GM19351 (cell line): ENCODE results near the gene STKLD1.

Experiments
- ATAC-seq: cut with Tn5 transposase; IDR thresholded peaks from one replicate; pipeline ENCODE4 v1.9.1; 2021; ENCODE audit warnings: mild to moderate bottlenecking, moderate library complexity; ENCODE audit not compliant: unreplicated experiment

The STKLD1 gene

DNA sequence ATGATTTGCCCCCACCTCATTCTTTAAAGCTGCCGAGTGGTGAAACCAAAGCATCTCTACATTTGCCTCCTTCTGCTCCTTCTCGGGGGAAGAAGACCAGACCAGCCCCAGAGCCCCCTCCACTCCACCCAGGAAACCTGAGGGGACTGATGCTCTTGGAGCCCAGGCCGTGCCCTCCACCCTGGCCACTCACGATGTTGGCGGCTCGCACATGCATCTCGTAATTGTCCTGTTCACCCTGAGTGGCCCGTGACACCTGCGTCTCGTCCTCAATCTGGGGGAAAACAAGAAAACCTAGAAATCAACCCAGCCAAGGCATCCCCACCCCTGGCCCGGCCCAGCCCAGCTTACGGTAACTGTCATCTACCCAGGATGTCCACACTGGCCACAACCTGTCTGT lies 31.2 kb upstream of the STKLD1 start:
- ATAC-seq: no peak

DNA sequence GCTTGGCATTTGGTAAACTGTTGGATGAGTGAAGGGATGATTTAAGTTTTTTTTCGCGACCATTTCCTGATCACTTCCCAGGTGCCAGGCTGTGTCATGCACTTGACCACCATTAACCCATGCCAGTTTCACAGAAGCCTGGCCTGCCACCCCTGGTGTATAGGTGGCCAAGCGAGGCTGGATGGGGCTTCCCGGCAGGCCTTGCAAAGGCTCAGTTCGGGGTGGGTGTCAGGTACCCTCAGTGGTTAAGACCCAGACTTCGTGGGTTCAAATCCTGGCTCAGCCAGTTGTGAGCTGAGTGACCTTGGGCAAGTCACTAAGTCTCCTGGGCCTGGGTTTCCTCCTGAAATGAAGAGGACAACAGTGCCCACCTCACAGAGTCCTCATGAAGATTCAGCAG lies 30.6 kb upstream of the STKLD1 start:
- ATAC-seq: no peak

DNA sequence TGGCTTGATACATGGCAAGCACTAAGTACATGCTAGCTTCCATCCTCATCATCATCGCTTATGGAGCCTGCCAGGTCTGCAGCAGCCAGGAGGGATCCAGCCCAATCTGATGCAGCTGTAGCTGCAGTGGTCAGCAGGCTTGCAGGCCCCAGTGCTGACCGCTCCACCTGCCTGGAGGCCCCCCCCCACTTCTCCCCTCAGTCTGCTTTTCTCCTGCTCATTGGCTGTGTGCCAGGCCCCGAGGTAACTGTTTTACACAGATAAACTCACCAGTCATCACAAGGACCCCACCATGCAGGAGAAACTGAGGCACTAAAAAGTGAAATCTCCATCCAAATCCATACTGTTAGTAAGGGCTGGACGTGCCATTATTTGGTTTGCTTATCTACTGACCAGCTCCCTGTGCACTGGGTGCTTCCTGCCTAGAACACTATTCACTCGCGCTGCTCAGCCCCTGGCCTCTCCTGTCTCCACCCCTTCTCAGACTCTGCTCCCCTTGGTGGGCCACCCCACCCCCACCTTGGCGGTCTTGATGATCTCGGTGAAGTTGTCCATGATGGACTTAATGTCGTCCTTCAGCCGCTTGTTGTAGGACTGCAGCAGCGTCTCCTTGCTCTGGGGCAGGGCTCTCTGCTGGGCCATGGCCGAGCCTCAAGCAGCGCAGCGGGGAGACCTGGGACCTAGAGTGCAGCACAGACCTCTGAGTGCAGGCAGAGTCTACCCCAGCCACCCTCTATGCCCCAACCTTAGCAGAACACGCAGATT lies 30.0 kb upstream of the STKLD1 start:
- ATAC-seq: no peak

DNA sequence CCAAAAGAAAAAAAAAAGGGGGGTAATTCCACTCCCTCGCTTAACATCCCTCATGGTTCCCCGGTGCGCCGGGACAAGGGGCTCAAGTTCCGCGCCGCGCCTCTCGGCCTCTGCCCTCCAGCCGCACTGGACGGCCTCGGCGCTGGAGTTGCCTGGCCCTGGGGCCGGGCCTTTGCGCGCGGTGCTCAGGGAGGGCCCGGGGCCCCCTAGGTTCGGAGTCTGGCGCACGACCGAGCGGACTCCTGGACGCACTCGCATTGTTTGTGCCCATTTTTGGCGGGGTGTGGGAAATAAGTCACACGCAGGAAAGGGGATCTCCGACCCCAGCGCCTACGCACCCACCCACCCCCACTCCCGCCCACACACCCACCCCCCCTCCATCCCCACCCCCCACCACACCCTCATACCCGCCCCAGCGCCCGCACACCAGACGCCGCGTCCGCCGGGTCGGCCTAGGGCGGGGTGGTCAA lies 28.6 kb upstream of the STKLD1 start:
- ATAC-seq: peak; percentile 35

DNA sequence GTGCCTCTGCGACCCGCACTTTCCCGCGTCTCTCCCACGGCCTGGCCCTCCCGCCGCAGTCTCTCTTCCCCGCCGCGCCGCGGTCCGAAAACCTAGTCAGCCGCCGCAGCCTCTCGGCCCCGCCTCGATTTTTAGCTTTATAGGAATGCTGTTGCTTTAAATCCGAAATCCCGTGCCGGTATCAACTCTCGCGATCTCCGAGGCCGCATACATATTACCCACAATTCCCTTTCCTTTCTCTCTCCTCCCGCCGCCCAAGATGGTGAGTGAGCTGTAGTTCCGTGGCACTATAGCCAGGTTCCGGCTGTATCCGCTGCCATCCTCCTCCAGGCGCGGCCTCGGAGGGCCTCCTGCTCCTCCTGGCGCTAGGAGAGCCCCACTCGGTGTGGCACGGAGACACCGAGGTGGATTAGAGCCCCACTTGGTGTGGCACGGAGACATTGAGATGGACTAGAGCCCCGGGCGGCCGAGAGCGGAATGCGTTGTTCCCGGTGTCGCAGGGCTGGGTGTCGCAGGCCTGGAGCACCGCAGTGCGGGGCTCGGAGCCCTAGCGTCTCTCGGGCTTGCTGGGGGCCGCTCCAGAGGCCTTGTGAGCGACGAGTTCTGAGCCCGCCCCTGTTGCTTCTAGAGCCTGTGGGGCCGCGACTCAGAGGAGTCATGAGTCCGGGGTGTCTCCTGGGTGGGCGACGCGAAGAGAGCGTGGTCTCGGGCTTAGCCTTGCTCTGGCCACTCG lies 28.0 kb upstream of the STKLD1 start, which contains the start of the genes MED22 and RPL7A:
Gene MED22, minus strand, starts transcription at position 147 of the 733 bp plus-strand sequence. CDS start 1,469 bp downstream, outside the sequence.
Gene RPL7A, plus strand, starts transcription at position 234 of the 733 bp plus-strand sequence. Its CDS starts 26 bp downstream, at position 260.
- ATAC-seq: peak; percentile 72

DNA sequence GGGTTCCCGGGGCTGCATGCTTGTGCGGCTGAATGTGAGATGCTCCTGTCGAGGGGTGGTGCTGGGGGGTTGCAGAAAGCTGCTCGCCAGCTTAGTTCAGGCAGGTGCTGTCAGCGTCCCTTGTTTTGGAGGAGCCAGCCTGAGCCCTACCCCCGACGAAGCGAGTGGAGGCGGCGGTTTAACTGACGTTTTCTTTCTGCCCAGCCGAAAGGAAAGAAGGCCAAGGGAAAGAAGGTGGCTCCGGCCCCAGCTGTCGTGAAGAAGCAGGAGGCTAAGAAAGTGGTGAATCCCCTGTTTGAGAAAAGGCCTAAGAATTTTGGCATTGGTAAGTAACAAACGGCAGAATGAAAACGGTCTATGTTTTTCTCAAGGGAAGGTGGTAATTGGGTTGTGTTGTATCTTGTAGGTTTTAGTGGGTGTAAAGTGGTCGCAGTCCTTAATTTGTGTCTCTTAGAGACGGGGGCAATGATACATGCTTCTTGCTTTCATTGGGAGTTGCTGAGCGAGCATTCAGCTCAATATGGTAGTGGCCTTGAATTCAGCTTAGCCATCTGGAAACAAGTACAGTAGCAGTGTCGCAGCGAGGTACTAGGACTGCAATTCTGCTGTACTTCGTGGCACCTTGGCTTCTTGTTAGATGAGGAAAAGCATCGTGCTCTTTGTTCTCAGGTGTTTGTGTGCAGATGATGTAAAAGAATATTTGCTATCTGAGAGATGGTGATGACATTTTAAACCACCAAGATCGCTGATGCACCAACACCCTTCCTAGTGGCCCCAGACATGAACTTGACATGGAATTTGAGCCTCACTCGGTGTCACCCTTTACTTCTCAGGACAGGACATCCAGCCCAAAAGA lies 27.2 kb upstream of the STKLD1 start:
- no peak for ATAC-seq

DNA sequence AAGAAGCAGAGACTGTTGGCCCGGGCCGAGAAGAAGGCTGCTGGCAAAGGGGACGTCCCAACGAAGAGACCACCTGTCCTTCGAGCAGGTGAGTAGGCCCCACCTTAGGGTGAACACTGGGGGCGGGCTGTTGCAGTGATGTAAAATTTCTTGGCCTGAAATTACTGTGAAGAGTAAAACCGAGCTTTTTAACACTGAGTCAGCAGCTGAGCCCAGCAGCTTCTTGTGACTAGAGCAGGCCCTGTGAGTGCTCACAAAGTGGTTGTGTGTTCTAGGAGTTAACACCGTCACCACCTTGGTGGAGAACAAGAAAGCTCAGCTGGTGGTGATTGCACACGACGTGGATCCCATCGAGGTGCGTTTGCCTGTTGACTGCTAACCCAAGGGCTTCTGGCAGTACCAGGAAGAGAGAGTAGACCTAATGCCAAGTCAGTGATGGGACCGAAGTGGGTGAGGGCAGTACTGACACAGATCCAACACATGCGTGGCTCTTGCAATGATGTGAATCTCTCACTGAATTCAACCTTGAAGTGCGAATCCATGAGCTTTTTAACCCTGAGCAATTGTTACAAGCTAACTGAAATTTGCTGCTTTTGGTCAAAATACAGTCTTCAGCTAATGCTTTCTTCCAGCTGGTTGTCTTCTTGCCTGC lies 26.1 kb upstream of the STKLD1 start:
- ATAC-seq: no peak

DNA sequence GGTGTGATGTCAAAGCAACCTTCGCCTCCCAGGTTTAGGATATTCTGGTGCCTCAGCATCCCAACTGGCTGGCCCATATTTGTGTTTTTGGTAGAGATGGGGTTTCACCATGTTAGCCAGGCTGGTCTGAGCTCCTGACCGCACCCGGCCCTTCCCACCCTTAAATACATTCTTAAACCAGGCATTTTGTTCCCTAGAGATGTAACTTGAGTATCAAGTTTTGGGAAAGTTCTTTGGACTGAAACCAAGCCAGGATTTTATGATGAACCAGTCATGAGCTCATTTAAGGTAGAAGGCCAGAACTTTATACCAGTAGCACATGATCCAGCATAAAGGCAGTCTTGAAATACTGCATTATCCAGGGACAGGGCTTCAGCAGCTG lies 24.6 kb upstream of the STKLD1 start:
- no peak for ATAC-seq

DNA sequence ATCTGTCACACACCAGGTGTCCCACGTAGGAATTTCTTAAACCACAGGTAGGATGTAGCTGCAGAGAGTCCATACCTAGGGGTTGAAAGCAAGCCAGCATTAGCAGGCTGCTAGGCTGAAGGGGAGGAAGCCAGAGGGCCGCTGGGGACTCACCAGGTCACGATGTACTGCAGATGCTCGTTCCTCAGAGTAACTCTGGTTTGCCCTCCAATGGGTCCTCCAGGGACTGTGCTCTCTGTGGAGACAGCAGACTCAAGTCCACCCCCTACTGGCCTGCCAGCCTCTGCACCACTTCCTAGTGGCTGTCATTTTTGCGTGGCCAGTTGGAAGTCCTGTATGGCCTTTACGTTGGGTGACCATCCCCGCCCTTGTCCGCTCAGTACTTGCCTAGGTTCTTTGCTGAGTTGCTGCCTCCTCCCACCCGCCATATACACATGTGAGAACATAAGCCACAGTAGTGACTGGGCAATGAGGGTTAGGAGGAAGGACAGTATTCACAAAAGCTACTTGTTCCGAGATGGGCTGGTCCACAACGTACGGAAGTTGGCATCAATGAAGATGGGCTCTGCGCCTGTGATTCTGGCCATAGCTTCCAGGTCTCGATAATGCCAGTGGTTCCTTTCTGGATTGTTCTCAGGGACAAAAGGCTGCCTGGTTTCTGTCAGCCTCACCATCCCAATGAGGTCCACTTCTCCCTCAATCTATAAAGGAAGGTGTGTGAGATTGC lies 24.1 kb upstream of the STKLD1 start:
- ATAC-seq: no peak

DNA sequence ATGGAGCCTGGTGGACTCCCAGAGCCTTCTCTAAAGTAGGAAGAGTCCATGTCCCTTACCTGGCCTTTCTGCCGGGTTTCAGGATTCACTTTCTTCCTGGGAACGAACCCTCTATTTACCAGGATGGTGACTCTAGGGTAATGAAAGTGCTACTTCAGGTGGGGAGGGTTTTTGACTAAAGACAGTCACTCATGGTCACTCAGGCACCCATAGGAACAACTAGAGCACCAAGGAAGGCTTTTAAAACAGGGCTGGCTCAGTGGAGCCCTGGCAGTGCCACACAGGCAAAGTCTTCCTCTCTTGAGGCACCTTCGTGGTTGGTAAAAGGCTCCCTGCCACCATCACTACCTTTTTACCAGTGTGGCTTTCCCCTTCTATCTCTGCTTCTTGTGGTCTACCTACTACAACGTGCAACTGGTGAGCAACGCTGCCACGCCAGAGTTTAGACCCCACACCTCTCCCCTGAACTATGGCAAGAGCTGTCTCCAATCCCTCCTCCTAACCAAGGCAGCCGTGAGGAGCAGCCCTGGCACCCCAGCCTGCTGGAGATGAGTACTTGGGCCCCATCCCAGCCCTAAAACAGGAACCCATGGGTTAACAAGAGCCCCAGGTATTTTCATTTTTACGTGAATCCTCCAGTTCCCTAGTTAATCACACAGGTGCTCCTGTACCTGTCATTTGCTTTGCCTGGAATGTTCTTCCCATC lies 23.4 kb upstream of the STKLD1 start:
- ATAC-seq: no peak

DNA sequence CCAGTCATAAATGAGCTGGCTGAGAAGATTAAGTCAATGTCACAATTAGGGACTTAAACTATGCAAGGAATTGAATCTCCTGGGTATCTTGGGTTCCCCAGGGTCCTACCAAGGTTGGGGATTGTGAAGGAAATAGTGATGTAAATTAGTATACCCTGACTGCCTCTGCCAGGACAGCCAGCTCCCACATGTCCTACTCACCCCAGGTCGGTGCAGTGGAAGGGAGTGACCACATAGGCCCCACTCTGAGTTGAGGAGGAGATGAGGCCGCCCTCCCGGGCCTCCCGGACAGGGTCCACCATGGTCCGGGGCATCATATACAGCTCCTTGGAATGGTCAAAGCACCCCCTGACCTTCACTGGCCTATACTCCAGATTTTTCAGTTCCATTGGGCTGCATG lies 22.6 kb upstream of the STKLD1 start:
- ATAC-seq: no peak

DNA sequence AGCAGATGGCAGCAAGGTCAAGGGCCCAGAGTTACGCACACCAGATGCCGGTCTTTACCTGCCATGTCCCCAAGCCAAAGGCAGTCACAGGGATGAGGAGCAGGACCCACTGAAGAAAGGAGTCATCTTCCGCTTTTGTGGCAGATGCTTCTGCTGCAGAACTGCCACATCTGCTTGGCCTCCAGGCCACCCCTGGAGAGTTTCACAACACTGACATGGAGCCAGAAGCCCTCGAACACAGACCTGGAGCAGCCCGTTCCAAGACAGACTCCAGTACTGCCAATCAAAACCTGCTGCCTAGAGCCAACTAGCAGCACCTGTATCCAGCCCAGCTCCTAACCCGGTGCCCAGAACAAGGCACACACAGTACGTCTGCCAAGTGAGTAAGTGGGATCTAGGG lies 21.4 kb upstream of the STKLD1 start:
- ATAC-seq: no peak

DNA sequence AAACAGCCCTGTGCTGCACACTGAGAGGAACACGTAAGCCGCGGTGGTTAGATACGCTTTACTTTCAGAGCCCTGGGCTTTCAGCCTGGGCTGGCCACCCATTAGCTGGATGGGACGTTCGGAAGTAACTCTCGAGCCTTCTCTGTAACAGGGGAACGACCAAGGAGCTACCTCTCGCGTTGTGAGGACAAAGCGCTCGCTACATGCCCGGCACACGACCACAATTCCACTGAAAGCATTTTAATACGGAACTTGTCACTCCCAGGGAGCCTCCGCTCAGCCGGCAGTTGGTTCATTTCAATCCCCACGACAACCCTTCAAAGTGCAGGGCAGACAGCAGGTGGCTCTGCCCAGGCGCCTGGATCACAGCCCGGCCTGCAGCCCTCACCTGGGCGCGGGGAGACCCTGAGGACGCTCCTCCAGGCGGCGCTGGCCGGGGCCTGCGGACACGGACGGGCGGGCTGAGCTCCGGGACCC lies 20.2 kb upstream of the STKLD1 start:
- peak; percentile 23 for ATAC-seq

DNA sequence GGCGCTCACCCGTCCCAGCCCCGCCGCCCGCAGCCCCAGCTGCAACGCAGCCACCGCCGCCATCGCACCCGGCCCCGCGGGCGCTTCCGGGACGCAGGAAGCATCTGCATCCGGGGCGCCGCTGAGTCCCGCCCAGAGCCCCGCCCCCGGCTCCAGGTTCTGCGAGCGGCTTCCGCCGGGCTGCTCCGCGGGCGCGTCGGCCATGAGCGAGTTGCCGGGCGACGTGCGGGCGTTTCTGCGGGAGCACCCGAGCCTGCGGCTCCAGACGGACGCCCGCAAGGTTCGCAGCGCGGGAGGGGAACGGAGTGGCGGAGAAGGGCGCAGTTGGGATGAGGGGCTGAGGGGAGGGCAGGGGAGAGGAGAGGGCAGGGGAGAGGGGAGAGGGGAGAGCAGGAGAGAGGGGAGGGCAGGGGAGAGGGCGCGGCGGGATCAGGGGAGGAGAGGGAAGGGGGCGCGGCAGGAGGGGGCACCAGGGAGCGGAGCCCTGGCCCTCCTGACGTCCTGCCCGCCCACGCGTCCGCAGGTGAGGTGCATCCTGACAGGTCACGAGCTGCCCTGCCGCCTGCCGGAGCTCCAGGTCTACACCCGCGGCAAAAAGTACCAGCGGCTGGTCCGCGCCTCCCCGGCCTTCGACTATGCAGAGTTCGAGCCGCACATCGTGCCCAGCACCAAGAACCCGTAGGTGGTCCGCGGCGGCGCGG lies 19.6 kb upstream of the STKLD1 start, which contains the start of the genes SURF1 and SURF2:
Gene SURF1, minus strand, starts transcription at position 97 of the 701 bp plus-strand sequence. Its CDS starts 34 bp downstream, at position 63.
Gene SURF2, plus strand, starts transcription at position 160 of the 701 bp plus-strand sequence. Its CDS starts 43 bp downstream, at position 203.
- peak; percentile 79 for ATAC-seq

DNA sequence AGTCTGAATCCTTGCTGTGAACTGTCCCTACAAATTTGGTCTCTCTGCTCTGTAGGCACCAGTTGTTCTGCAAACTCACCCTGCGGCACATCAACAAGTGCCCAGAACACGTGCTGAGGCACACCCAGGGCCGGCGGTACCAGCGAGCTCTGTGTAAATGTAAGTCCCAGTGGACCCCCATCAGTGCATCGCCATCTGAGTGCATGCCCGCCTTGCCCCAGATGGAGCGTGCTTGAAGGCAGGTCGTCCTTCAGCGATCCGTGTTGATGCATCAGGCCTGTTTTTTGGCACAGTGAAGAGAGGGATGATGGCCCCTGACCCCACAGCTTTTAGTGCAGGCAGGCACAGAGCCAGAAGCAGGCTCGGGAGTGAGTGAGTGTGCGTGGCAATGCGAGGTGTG lies 18.5 kb upstream of the STKLD1 start:
- no peak for ATAC-seq

DNA sequence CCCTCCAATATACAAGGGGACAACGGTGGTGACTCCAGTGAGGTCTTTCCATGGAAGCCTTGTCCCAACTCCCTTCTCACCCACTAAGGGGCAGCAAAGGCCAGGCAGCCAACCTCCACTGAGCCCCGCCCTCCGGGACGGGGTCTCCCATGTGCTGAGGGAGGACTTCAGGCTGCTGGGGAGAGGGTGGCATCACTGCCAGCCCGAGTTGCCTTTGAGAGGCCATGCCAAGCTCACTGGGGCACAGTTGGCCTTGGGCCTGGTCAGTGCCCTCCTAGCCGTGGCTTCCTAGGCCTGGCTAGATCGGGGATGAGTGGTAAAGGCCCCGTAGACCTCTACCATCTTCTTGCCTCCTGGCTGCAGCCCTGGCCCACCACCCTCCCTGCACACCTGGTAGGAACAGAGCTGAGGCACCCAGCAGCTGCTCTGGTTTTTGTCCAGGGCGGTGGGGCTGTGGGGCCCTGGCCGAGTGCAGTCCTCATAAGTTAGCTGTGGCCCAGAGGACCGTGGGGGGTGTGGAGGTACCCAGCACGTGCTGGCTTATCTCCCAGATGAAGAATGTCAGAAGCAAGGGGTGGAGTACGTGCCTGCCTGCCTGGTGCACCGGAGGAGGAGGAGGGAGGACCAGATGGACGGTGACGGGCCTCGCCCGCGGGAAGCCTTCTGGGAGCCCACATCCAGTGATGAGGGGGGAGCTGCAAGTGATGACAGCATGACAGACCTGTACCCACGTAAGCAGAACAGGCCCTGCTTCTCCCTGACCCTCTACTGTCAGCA lies 16.6 kb upstream of the STKLD1 start:
- ATAC-seq: no peak
